ENCODE results near the gene ASF1B.

DNA sequence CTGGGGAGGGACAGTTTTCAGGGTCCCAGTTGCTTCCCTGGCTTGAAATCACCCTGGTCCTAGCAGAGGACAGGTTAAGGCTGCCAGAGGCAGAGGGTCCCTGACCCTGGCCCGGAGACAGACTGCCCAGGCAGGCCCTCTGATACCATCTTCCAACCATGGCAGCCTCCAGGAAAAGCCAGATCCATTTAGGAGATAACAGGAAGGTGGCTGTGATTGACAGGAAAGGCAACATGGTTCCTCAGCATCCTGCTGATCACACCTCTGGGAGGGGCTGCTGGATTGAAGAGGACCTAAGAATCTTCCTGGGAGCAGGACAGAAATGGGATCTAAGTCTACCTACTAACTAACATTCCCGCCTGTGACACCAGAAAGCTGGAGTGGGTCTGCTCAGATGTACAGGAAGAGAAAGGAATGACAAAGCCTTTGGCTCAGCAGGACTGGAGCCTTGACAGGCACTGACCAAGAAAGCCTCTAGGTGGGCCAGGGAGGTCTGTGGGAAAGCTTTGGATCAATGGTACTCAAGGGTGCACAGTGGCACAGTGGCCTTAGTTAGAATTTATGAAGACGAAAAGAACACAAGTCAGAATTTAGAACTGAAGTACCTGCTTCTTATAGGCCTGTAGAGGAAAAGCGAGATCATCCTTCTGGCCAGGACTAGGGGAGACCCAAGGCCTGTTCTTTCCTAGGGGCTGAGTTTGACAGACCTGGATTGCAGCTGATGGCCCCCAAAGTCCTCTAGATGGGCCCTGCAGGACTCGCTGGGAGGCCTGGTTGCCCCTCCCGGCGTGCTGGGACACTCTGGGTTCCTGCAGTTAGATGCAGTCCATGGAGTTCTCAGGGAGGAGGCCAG is 16.5 kb downstream of the ASF1B start:
- TF ChIP-seq ZNF274 (IDR thresholded peaks at IDR 0.05; ENCODE audit: low read depth, low read length) = no peak
- TF ChIP-seq YY1 (IDR thresholded peaks at IDR 0.05; ENCODE audit: insufficient read depth, insufficient read length) = no peak

Data from NT2/D1 (cell line).